Measurements from ENCODE around the gene CHRNA1. TPM values are rescaled to one million over a fixed set of nuclear protein-coding genes. Genes with fewer than 3 reads are reported as not detected.

CHRNA1 gene
- total and polyA plus RNA-seq, 9 of the 15 experiments (the other 6 are each of a cell fraction or from before 2014, with no cell fraction given): not detected

DNA sequence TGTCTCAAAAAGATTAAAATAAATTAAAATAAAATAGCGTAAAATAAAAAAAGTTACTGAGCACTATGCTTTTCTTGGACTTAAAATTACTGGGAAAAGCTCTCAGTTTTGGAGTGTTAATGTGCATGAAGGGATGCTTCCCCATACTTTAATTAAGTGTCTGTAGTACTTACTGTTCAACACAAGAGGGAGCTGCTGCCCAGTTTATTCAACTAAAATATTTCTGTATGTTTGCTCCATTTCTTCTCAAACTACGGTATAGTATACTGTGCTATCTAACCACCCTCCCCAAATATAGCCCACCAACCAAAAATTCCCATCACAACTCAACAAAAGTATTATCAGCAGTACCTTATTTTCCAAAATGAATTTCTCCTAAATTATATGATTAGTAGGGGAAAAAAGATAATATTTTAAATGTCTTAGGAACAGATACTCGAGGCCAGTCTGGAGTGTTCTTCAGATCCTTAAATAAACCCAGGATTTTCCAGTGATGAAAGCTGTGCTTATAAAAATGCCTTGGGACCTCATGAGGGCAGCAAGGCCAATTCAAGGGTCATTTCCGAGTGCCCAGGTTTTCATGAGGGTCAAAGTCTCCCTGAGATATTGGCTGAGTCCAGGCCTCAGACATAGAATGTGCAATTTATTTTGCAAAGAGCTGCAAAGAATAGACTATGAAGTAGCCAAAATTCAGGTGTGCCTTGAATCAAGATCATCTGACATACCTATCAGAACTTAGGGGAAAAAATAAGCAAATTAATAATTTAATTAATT is 64.1 kb downstream of the CHRNA1 start:
- Histone ChIP-seq H4K20me1 (replicated peaks; ENCODE audit: control insufficient read depth, insufficient read depth, low read length) (no peaks in the 10 kb centered on the region), H3K36me3 (ENCODE audit: control insufficient read depth, insufficient read depth, low read length) (no peaks in the 10 kb centered on the region), H3K79me2 (ENCODE audit: control insufficient read depth, insufficient read depth, low read length) (no peaks in the 10 kb centered on the region), H3K27ac (ENCODE audit: extremely low read depth, low read depth, low read length) (no peak overlapping the region), H3K9ac (ENCODE audit: insufficient read depth in 1 of 2, low read depth in 2 of 2, low read length in 2 of 2) (no peak overlapping the region), H3K9me1 (ENCODE audit: control insufficient read depth, insufficient read depth, low read length) (no peaks in the 10 kb centered on the region), H3K4me2 (ENCODE audit: insufficient read depth, low read length) (no peak overlapping the region), H3K27me3 (ENCODE audit: control insufficient read depth in 2 of 2, insufficient read depth in 2 of 2, low read length in 2 of 2) (peaks cover 4 to 19% of the 10 kb centered on the region in 2 experiments; a peak in 3 of 5 replicates), H2AFZ (ENCODE audit: low read depth, low read length) (no peak overlapping the region), H3K4me1 (replicated peaks in 1 of 2; ENCODE audit: control insufficient read depth in 2 of 2, insufficient read depth in 2 of 2, low read length in 2 of 2) (no peaks in the 10 kb centered on the region), H3K4me3 (no peak overlapping the region), H3K9me3 (replicated peaks; ENCODE audit: control insufficient read depth, insufficient read depth, low read depth, low read length) (no peaks in the 10 kb centered on the region)
- in situ Hi-C loops (cut with MboI): loop anchor here (10.0 kb wide), 1 partner anchor 235 kb away; no protein-coding TSS in a partner anchor
- intact Hi-C loops (cut with micrococcal nuclease): loop anchor here (2.0 kb wide), 1 partner anchor 285 kb away; no protein-coding TSS in a partner anchor
- FAIRE-seq (peak; percentile 74), DNase-seq (ENCODE audit: extremely low read depth in 1 of 4, low spot score in 3 of 4) (peak; percentile 63 to 70 (median 68)), ATAC-seq (peak; percentile 82)
- CTCF ChIA-PET (ENCODE audit: low intra/inter-chr PET ratio): interaction anchor here (0.7 to 1.0 kb wide), 2 partner anchors 11 to 308 kb away, joined by 3 read pairs; no protein-coding TSS in a partner anchor
- POLR2A ChIA-PET: interaction anchor here (2.2 kb wide), 1 partner anchor 9 kb away, joined by 5 read pairs; no protein-coding TSS in a partner anchor
- no TSS peak for BruUV-seq (replicated peaks)
- 6% methylated on average over 4 of the region's 4 CpGs for WGBS (ENCODE audit: insufficient coverage, low coverage, missing lambda C conversion rate)
- TF ChIP-seq SMC3 (conservative IDR thresholded peaks at IDR 0.05; ENCODE audit: insufficient read depth, low read depth, low read length) (0 out of 2 replicates have a peak, but pooled peaks have one; percentile 17), DEAF1 (CRISPR knock-in tag; IDR thresholded peaks at IDR 0.05) (peak; percentile 45; the same call in 1 of the 2 replicates), RAD21 (CRISPR knock-in tag; conservative IDR thresholded peaks at IDR 0.05 in 1 of 2, IDR thresholded peaks at IDR 0.05 in 1 of 2) (peak; percentile 63 to 82; a peak in 3 of 4 replicates), CTCF (IDR thresholded peaks at IDR 0.05 in 2 of 3, conservative IDR thresholded peaks at IDR 0.05 in 1 of 3; ENCODE audit: insufficient read depth in 2 of 3, low read depth in 1 of 3, low read length in 3 of 3) (peak; percentile 55 to 79 (median 57); a peak in 5 of 6 replicates), PHF20 (IDR thresholded peaks at IDR 0.05; ENCODE audit: partially characterized antibody) (no peak), GATAD2B (IDR thresholded peaks at IDR 0.05; ENCODE audit: borderline replicate concordance) (0 out of 2 replicates have a peak, but pooled peaks have one; percentile 19), ZNF785 (CRISPR knock-in tag; IDR thresholded peaks at IDR 0.05) (no peak)
- TF ChIP-seq, protein P1, sequence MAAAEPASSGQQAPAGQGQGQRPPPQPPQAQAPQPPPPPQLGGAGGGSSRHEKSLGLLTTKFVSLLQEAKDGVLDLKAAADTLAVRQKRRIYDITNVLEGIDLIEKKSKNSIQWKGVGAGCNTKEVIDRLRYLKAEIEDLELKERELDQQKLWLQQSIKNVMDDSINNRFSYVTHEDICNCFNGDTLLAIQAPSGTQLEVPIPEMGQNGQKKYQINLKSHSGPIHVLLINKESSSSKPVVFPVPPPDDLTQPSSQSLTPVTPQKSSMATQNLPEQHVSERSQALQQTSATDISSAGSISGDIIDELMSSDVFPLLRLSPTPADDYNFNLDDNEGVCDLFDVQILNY (CRISPR knock-in tag; IDR thresholded peaks at IDR 0.05): no peak

Data from K562 (cell line).